IMR-90 (cell line): ENCODE results near the gene RMC1. TPM values are rescaled to one million over a fixed set of nuclear protein-coding genes. Genes with fewer than 3 reads are reported as not detected.

Experiments used
- ATAC-seq: fragments of 200-7000 bp; cut with Tn5 transposase; 2 replicates; pipeline ENCODE4 v1.9.1; 2020; ENCODE audit warnings: low read depth, mild to moderate bottlenecking, moderate library complexity
- BruUV-seq: library from RNA; stranded (reverse); fragments of 400-500 nt; replicated peaks from 2 replicates; lab custom pipeline; 2021; lab: Mats Ljungman, UMichigan
- CTCF ChIA-PET: fragments of 300-600 bp; formaldehyde crosslinking; extraction: SDS; loops from one replicate; lab custom pipeline; 2021; ENCODE audit warnings: antibody characterized with exemption; lab: Yijun Ruan, JAX
- POLR2A ChIA-PET: fragments of 300-600 bp; sonication (Branson Sonifier 250); formaldehyde crosslinking; loops from one replicate; lab custom pipeline; 2022; ENCODE audit warnings: antibody characterized with exemption; ENCODE audit not compliant: unreplicated experiment; lab: Charles Lee
- DNase-seq: peaks from one replicate; pipeline ENCODE4 v3.0.0; 2013
- H2AFZ ChIP-seq: replicated peaks from 2 replicates; pipeline ENCODE3; 2013; ENCODE audit warnings: low read length, mild to moderate bottlenecking; ENCODE audit not compliant: poor library complexity
- H2AK5ac ChIP-seq: 2 replicates; pipeline ENCODE4 v1.6.1; 2013; ENCODE audit warnings: low read depth, low read length, inconsistent platforms
- H2AK9ac ChIP-seq: replicated peaks from 2 replicates; pipeline ENCODE3; 2013; ENCODE audit warnings: mild to moderate bottlenecking, low read depth, low read length, moderate library complexity; ENCODE audit not compliant: poor library complexity
- H2BK120ac ChIP-seq: 2 replicates; pipeline ENCODE4 v1.6.1; 2013; ENCODE audit warnings: low read depth, low read length, inconsistent platforms
- H2BK15ac ChIP-seq: 3 replicates; pipeline ENCODE4 v1.6.1; 2013; ENCODE audit warnings: low read depth, low read length, inconsistent platforms
- H2BK20ac ChIP-seq: 2 replicates; pipeline ENCODE4 v1.6.1; 2013; ENCODE audit warnings: low read depth, mild to moderate bottlenecking, inconsistent platforms, low read length, moderate library complexity
- H2BK5ac ChIP-seq: 2 replicates; pipeline ENCODE4 v1.6.1; 2013; ENCODE audit warnings: mild to moderate bottlenecking, low read depth, low read length, inconsistent platforms; ENCODE audit not compliant: poor library complexity, severe bottlenecking
- H3K14ac ChIP-seq: replicated peaks from 2 replicates; pipeline ENCODE4 v1.6.1; 2013; ENCODE audit warnings: low read depth, low read length, inconsistent platforms
- H3K18ac ChIP-seq: 2 replicates; pipeline ENCODE4 v1.6.1; 2013; ENCODE audit warnings: low read depth, low read length, control low read depth
- H3K23ac ChIP-seq: 2 replicates; pipeline ENCODE4 v1.6.1; 2013; ENCODE audit warnings: low read depth, low read length, inconsistent platforms
- H3K27ac ChIP-seq: 2 replicates; pipeline ENCODE4 v1.5.1; 2013; ENCODE audit warnings: mild to moderate bottlenecking, control low read depth, low read length; ENCODE audit not compliant: insufficient read depth
- H3K27me3 ChIP-seq: 2 replicates; pipeline ENCODE4 v1.6.1; 2013; ENCODE audit warnings: low read length; ENCODE audit not compliant: control insufficient read depth, insufficient read depth
- H3K36me3 ChIP-seq: 2 replicates; pipeline ENCODE4 v1.6.1; 2013; ENCODE audit warnings: low read length, mixed read lengths; ENCODE audit not compliant: control insufficient read depth, insufficient read depth
- H3K4ac ChIP-seq: 2 replicates; pipeline ENCODE4 v1.6.1; 2013; ENCODE audit warnings: low read depth, low read length, inconsistent platforms
- H3K4me1 ChIP-seq: 2 replicates; pipeline ENCODE4 v1.6.1; 2013; ENCODE audit warnings: low read length, mixed read lengths; ENCODE audit not compliant: control insufficient read depth, insufficient read depth
- H3K4me2 ChIP-seq: 2 replicates; pipeline ENCODE4 v1.6.1; 2013; ENCODE audit warnings: low read depth, mild to moderate bottlenecking, control low read depth, low read length, moderate library complexity
- H3K4me3 ChIP-seq: 2 replicates; pipeline ENCODE4 v1.5.1; 2013; ENCODE audit warnings: low read depth, mild to moderate bottlenecking, control low read depth, low read length, moderate library complexity; ENCODE audit not compliant: insufficient read depth
- H3K56ac ChIP-seq: 2 replicates; pipeline ENCODE4 v1.6.1; 2013; ENCODE audit warnings: low read length, inconsistent platforms; ENCODE audit not compliant: insufficient read depth; ENCODE audit errors: extremely low read depth
- H3K79me1 ChIP-seq, 2 experiments: 2 replicates each; pipeline ENCODE4 v1.6.1; 2013; ENCODE audit warnings: low read length in 2 of 2, inconsistent platforms in 1 of 2, low read depth in 1 of 2
- H3K9ac ChIP-seq: 2 replicates; pipeline ENCODE4 v1.6.1; 2013; ENCODE audit warnings: low read depth, low read length, control low read depth
- H3K9me1 ChIP-seq: 2 replicates; pipeline ENCODE4 v1.6.1; 2013; ENCODE audit warnings: low read length, inconsistent platforms; ENCODE audit not compliant: insufficient read depth
- H3K9me3 ChIP-seq: 2 replicates; pipeline ENCODE4 v1.6.1; 2013; ENCODE audit warnings: low read length; ENCODE audit not compliant: control insufficient read depth, insufficient read depth
- H4K20me1 ChIP-seq: 2 replicates; pipeline ENCODE4 v1.6.1; 2013; ENCODE audit warnings: low read length, inconsistent platforms; ENCODE audit not compliant: insufficient read depth
- H4K5ac ChIP-seq: 2 replicates; pipeline ENCODE4 v1.6.1; 2013; ENCODE audit warnings: mild to moderate bottlenecking, low read depth, low read length, control low read depth
- H4K8ac ChIP-seq, 2 experiments: 2 replicates each; pipeline ENCODE4 v1.6.1; 2013; ENCODE audit warnings: low read depth in 2 of 2, low read length in 2 of 2, control low read depth in 1 of 2, inconsistent platforms in 1 of 2
- H4K91ac ChIP-seq: 2 replicates; pipeline ENCODE4 v1.6.1; 2013; ENCODE audit warnings: low read depth, low read length, inconsistent platforms; ENCODE audit not compliant: insufficient read depth
- BHLHE40 ChIP-seq: fragments of 150-350 bp; IDR thresholded peaks from 2 replicates; pipeline ENCODE4 v1.6.1; 2016; ENCODE audit warnings: mild to moderate bottlenecking, low read depth, low read length
- CEBPB ChIP-seq: IDR thresholded peaks from 2 replicates; pipeline ENCODE4 v1.6.1; 2012; ENCODE audit warnings: low read depth, low read length, improper control_type of control experiment
- CHD1 ChIP-seq: IDR thresholded peaks from 2 replicates; pipeline ENCODE4 v1.6.1; 2012; ENCODE audit warnings: low read depth, low read length, improper control_type of control experiment
- FOS ChIP-seq: fragments of 150-350 bp; IDR thresholded peaks from 2 replicates; pipeline ENCODE4 v1.6.1; 2016; ENCODE audit warnings: low read depth, low read length
- MAFK ChIP-seq: IDR thresholded peaks from 2 replicates; pipeline ENCODE4 v1.6.1; 2012; ENCODE audit warnings: low read depth, low read length, improper control_type of control experiment
- MAZ ChIP-seq: IDR thresholded peaks from 2 replicates; pipeline ENCODE4 v1.6.1; 2012; ENCODE audit warnings: low read depth, mild to moderate bottlenecking, low read length, improper control_type of control experiment, moderate library complexity, borderline replicate concordance
- MXI1 ChIP-seq: IDR thresholded peaks from 2 replicates; pipeline ENCODE4 v1.6.1; 2012; ENCODE audit warnings: low read depth, mild to moderate bottlenecking, low read length, moderate library complexity, borderline replicate concordance
- NFE2L2 ChIP-seq: fragments of 150-350 bp; IDR thresholded peaks from 2 replicates; pipeline ENCODE4 v1.6.1; 2016; ENCODE audit warnings: low read depth, mild to moderate bottlenecking, low read length
- POLR2A ChIP-seq: IDR thresholded peaks from 2 replicates; pipeline ENCODE4 v1.6.1; 2012; ENCODE audit warnings: mild to moderate bottlenecking, low read depth, low read length
- RAD21 ChIP-seq: IDR thresholded peaks from 2 replicates; pipeline ENCODE4 v1.6.1; 2012; ENCODE audit warnings: low read length, improper control_type of control experiment
- RCOR1 ChIP-seq: IDR thresholded peaks from 2 replicates; pipeline ENCODE4 v1.6.1; 2012; ENCODE audit warnings: mild to moderate bottlenecking, low read length, improper control_type of control experiment; ENCODE audit not compliant: insufficient replicate concordance
- RFX5 ChIP-seq: IDR thresholded peaks from 2 replicates; pipeline ENCODE4 v1.8.0; 2012; ENCODE audit warnings: low read depth, mild to moderate bottlenecking, low read length, moderate library complexity
- SMC3 ChIP-seq: fragments of 150-350 bp; IDR thresholded peaks from 2 replicates; pipeline ENCODE4 v1.6.1; 2016; ENCODE audit warnings: low read depth, mild to moderate bottlenecking, antibody characterized with exemption, low read length, moderate library complexity
- WGBS, 2 experiments: methylation state at CpG; one replicate each; pipeline versions ENCODE4 v1.1.5 to v1.1.7; 2013; ENCODE audit warnings: missing lambda C conversion rate in 2 of 2; ENCODE audit not compliant: insufficient read length in 1 of 2; ENCODE audit errors: extremely low coverage in 2 of 2; 5-methylcytosine and 5-hydroxymethylcytosine counted together
- dilution Hi-C: fragments of 300-500 bp; cut with HindIII; formaldehyde crosslinking; loops from one replicate; pipeline ENCODE4 v1.14.3; 2018; ENCODE audit warnings: low sequenced_read_pairs; ENCODE audit not compliant: unreplicated experiment
- in situ Hi-C: fragments of 300-500 bp; cut with MboI; formaldehyde crosslinking; loops from 3 replicates; pipeline ENCODE4 v1.14.3; 2019; ENCODE audit warnings: low sequenced_read_pairs, inconsistent platforms, mixed read lengths
- intact Hi-C: fragments of 100-400 bp; cut with micrococcal nuclease; formaldehyde crosslinking; loops from 2 replicates; pipeline ENCODE4 v1.10.0; 2022
- polyA plus RNA-seq, 3 experiments: library from polyadenylated mRNA; depleted of rRNA; stranded (reverse); fragments of >200 nt; gene quantifications; 2 replicates each; pipeline ENCODE4 v1.2.3, GENCODE V29; 2012; ENCODE audit warnings: low replicate concordance in 1 of 3
- total RNA-seq: library from RNA; depleted of rRNA; stranded (reverse); fragments of >200 nt; gene quantifications from 2 replicates; pipeline ENCODE4 v1.2.3, GENCODE V29; 2012
- TF ChIP-seq, protein P1 (sequence below): conservative IDR thresholded peaks from 2 replicates; pipeline ENCODE4 v1.5.1; 2012; ENCODE audit warnings: mild to moderate bottlenecking, low read depth, low read length, improper control_type of control experiment
- TF ChIP-seq, protein P2 (sequence below): fragments of 150-350 bp; IDR thresholded peaks from 2 replicates; pipeline ENCODE4 v1.6.1; 2017; ENCODE audit warnings: mild to moderate bottlenecking, antibody characterized with exemption, low read length, low read depth
- TF ChIP-seq, protein P3 (sequence below): fragments of 150-350 bp; IDR thresholded peaks from 2 replicates; pipeline ENCODE4 v1.6.1; 2016; ENCODE audit warnings: low read depth, mild to moderate bottlenecking, low read length, moderate library complexity, borderline replicate concordance

Gene RMC1
- total and polyA plus RNA-seq, 2 of the 4 experiments (the other 2 are of a cell fraction), result 14.2 to 18.0 TPM

DNA sequence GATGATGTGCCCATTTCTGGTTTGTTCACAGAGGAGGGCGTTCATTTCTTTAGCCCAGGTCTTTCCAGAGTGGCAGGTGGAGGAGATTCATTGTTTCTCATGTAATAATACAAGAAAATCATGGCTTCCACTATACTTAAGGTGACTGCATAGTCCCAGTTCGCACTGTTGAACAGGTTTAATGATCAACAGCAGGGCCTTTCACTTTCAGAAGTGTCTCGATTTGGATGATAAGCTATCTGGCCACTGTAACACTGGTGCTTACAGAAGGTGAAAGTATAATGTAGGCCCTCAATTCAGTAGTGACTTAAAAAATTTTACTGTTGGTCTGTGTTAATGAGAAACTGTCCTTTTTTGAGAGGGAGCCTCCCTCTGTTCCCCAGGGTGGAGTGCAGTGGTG is 1.4 kb downstream of the RMC1 start:
- dilution Hi-C loops, result no loop called here
- peaks cover 25 to 28% of the 10 kb centered on the region in 2 experiments for H3K79me1 ChIP-seq
- H3K4me3 ChIP-seq, result no peak overlapping the region
- no peak overlapping the region for H3K56ac ChIP-seq
- no CpG with 5 or more reads among the region's 3 CpGs for whole genome bisulfite sequencing, 2 experiments
- no peak overlapping the region for H3K27ac ChIP-seq
- H3K4me1 ChIP-seq, result peaks cover 4% of the 10 kb centered on the region; the same call in 1 of the 2 replicates
- no peak overlapping the region for H2AFZ ChIP-seq
- ATAC-seq (no peak), DNase-seq (no peak)
- in situ Hi-C loops, result no loop called here
- no peak overlapping the region for H4K5ac ChIP-seq
- H2AK9ac ChIP-seq, result no peak overlapping the region
- no peaks in the 10 kb centered on the region for H3K27me3 ChIP-seq
- no peak overlapping the region for H4K91ac ChIP-seq
- no peak overlapping the region for H2BK20ac ChIP-seq
- ChIA-PET CTCF (interaction anchor here (0.6 kb wide), 1 partner anchor 306 kb away, joined by 4 read pairs; no protein-coding TSS in a partner anchor), POLR2A (no interaction called here)
- H3K9me3 ChIP-seq, result no peaks in the 10 kb centered on the region
- H4K20me1 ChIP-seq, result peaks cover 4% of the 10 kb centered on the region; the same call in 1 of the 2 replicates
- no peak overlapping the region for H3K18ac ChIP-seq
- H2BK120ac ChIP-seq, result no peak overlapping the region
- H3K9ac ChIP-seq, result 0 out of 2 replicates have a peak overlapping the region, but pooled peaks have one; percentile 79
- H2BK15ac ChIP-seq, result no peak overlapping the region
- TF ChIP-seq MXI1, result no peak
- TF ChIP-seq CEBPB, result no peak
- TF ChIP-seq, protein P1, sequence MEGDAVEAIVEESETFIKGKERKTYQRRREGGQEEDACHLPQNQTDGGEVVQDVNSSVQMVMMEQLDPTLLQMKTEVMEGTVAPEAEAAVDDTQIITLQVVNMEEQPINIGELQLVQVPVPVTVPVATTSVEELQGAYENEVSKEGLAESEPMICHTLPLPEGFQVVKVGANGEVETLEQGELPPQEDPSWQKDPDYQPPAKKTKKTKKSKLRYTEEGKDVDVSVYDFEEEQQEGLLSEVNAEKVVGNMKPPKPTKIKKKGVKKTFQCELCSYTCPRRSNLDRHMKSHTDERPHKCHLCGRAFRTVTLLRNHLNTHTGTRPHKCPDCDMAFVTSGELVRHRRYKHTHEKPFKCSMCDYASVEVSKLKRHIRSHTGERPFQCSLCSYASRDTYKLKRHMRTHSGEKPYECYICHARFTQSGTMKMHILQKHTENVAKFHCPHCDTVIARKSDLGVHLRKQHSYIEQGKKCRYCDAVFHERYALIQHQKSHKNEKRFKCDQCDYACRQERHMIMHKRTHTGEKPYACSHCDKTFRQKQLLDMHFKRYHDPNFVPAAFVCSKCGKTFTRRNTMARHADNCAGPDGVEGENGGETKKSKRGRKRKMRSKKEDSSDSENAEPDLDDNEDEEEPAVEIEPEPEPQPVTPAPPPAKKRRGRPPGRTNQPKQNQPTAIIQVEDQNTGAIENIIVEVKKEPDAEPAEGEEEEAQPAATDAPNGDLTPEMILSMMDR, result no peak
- TF ChIP-seq RFX5, result no peak
- TF ChIP-seq CHD1, result no peak
- TF ChIP-seq RCOR1, result no peak
- no peak for TF ChIP-seq MAFK
- no peak for TF ChIP-seq RAD21
- no peak for TF ChIP-seq NFE2L2
- no peak for TF ChIP-seq POLR2A
- TF ChIP-seq, protein P2, sequence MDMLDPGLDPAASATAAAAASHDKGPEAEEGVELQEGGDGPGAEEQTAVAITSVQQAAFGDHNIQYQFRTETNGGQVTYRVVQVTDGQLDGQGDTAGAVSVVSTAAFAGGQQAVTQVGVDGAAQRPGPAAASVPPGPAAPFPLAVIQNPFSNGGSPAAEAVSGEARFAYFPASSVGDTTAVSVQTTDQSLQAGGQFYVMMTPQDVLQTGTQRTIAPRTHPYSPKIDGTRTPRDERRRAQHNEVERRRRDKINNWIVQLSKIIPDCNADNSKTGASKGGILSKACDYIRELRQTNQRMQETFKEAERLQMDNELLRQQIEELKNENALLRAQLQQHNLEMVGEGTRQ, result no peak
- TF ChIP-seq SMC3, result no peak
- TF ChIP-seq FOS, result no peak
- TF ChIP-seq, protein P3, sequence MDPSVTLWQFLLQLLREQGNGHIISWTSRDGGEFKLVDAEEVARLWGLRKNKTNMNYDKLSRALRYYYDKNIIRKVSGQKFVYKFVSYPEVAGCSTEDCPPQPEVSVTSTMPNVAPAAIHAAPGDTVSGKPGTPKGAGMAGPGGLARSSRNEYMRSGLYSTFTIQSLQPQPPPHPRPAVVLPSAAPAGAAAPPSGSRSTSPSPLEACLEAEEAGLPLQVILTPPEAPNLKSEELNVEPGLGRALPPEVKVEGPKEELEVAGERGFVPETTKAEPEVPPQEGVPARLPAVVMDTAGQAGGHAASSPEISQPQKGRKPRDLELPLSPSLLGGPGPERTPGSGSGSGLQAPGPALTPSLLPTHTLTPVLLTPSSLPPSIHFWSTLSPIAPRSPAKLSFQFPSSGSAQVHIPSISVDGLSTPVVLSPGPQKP, result no peak
- TF ChIP-seq MAZ, result no peak
- no peak for TF ChIP-seq BHLHE40
- no peak overlapping the region for H3K14ac ChIP-seq
- H3K23ac ChIP-seq, result no peak overlapping the region
- H4K8ac ChIP-seq, result no peak overlapping the region
- H2BK5ac ChIP-seq, result no peak overlapping the region
- peaks cover 9% of the 10 kb centered on the region for H3K36me3 ChIP-seq
- peaks cover 5% of the 10 kb centered on the region; the same call in 1 of the 2 replicates for H3K9me1 ChIP-seq
- H3K4me2 ChIP-seq, result peak overlapping the region; percentile 99
- TSS peak; percentile 52 for BruUV-seq
- intact Hi-C loops, result loop anchor here (5.0 kb wide), 1 partner anchor 83 kb away; the partner anchor contains the start of gene NPC1
- no peak overlapping the region for H3K4ac ChIP-seq
- H2AK5ac ChIP-seq, result no peak overlapping the region
